GM23248 (cell line): ENCODE data around the gene RARS2. TPM values are rescaled to one million over a fixed set of nuclear protein-coding genes. Genes with fewer than 3 reads are reported as not detected.

Experiments used
- DNase-seq: peaks from one replicate; pipeline ENCODE4 v3.0.0-alpha.2; 2015
- H2AFZ ChIP-seq: fragments of 200-600 bp; sonication (generic); 2 replicates; pipeline ENCODE4 v1.6.1; 2016; ENCODE audit warnings: antibody characterized with exemption
- H3F3A ChIP-seq: fragments of 200-600 bp; sonication (generic); 2 replicates; pipeline ENCODE4 v1.6.1; 2016; ENCODE audit warnings: mild to moderate bottlenecking, antibody characterized with exemption, mixed run types; ENCODE audit not compliant: insufficient read depth
- H3K27ac ChIP-seq: fragments of 200-600 bp; sonication (generic); 2 replicates; pipeline ENCODE4 v1.5.1; 2016; ENCODE audit warnings: mild to moderate bottlenecking
- H3K27me3 ChIP-seq: fragments of 200-600 bp; sonication (generic); replicated peaks from 2 replicates; pipeline ENCODE4 v1.6.1; 2016; ENCODE audit warnings: mild to moderate bottlenecking; ENCODE audit not compliant: insufficient read depth
- H3K36me3 ChIP-seq: fragments of 200-600 bp; sonication (generic); 2 replicates; pipeline ENCODE4 v1.6.1; 2016; ENCODE audit warnings: low read depth, mild to moderate bottlenecking
- H3K4me1 ChIP-seq: fragments of 200-600 bp; sonication (generic); 2 replicates; pipeline ENCODE4 v1.6.1; 2016; ENCODE audit warnings: mild to moderate bottlenecking; ENCODE audit not compliant: insufficient read depth
- H3K4me2 ChIP-seq: fragments of 200-600 bp; sonication (generic); one replicate; pipeline ENCODE4 v1.6.1; 2016; ENCODE audit warnings: mild to moderate bottlenecking; ENCODE audit not compliant: unreplicated experiment
- H3K4me3 ChIP-seq: fragments of 200-600 bp; sonication (generic); 2 replicates; pipeline ENCODE4 v1.5.1; 2016; ENCODE audit warnings: mild to moderate bottlenecking
- H3K79me2 ChIP-seq: fragments of 200-600 bp; sonication (generic); 2 replicates; pipeline ENCODE4 v1.6.1; 2016; ENCODE audit warnings: mild to moderate bottlenecking; ENCODE audit not compliant: insufficient read depth
- H3K9ac ChIP-seq: fragments of 200-600 bp; sonication (generic); 2 replicates; pipeline ENCODE4 v1.6.1; 2016; ENCODE audit warnings: mild to moderate bottlenecking
- H3K9me2 ChIP-seq: fragments of 200-600 bp; sonication (generic); 2 replicates; pipeline ENCODE4 v1.6.1; 2016; ENCODE audit warnings: mixed run types, mild to moderate bottlenecking, moderate library complexity; ENCODE audit not compliant: insufficient read depth
- H3K9me3 ChIP-seq: fragments of 200-600 bp; sonication (generic); one replicate; pipeline ENCODE4 v1.6.1; 2017; ENCODE audit warnings: low read depth
- H4K20me1 ChIP-seq: fragments of 200-600 bp; sonication (generic); 2 replicates; pipeline ENCODE4 v1.6.0; 2016; ENCODE audit not compliant: insufficient read depth
- EZH2 ChIP-seq: fragments of 200-600 bp; sonication (generic); IDR thresholded peaks from 2 replicates; pipeline ENCODE4 v1.6.1; 2018; ENCODE audit warnings: antibody characterized with exemption, mild to moderate bottlenecking; ENCODE audit not compliant: insufficient read depth, poor library complexity, severe bottlenecking
- EZH2phosphoT487 ChIP-seq: fragments of 200-600 bp; sonication (generic); IDR thresholded peaks from 2 replicates; pipeline ENCODE4 v1.6.1; 2018; ENCODE audit warnings: antibody characterized with exemption, moderate library complexity, mild to moderate bottlenecking, low read depth; ENCODE audit not compliant: insufficient read depth
- WGBS, 2 experiments: methylation state at CpG; one replicate each; pipeline ENCODE4 v1.1.6; 2015 to 2017; ENCODE audit warnings: low lambda C conversion rate in 2 of 2, low coverage in 1 of 2; ENCODE audit errors: missing lambda C conversion rate in 2 of 2; 5-methylcytosine and 5-hydroxymethylcytosine counted together
- in situ Hi-C: fragments of 300-500 bp; cut with MboI; formaldehyde crosslinking; loops from 2 replicates; pipeline ENCODE4 v1.15.0; 2020
- polyA plus RNA-seq: library from polyadenylated mRNA; unstranded; fragments of >200 nt; fragmentation: Nextera tagmentation; extraction: Ambion mirVana; gene quantifications from 2 replicates; pipeline ENCODE4 v1.2.1, GENCODE V29; 2016
- total RNA-seq: library from RNA; depleted of rRNA; stranded (reverse); fragments of >200 nt; shearing (Covaris generic); gene quantifications from 2 replicates; pipeline ENCODE4 v1.2.3, GENCODE V29; 2014; rRNA removed

Gene RARS2
- total RNA-seq: 38.7 and 44.1 TPM in 2 replicates
- 77.0 and 77.3 TPM in 2 replicates for polyA plus RNA-seq

- H3K9me3 ChIP-seq: no peaks in the 10 kb centered on the region
- H3K9me2 ChIP-seq: no peaks in the 10 kb centered on the region
- DNase-seq: peak; percentile 99
- H3F3A ChIP-seq: peaks cover 6% of the 10 kb centered on the region; the same call in 1 of the 2 replicates
- no peaks in the 10 kb centered on the region for H4K20me1 ChIP-seq
- H3K27me3 ChIP-seq: no peaks in the 10 kb centered on the region
- peaks cover 7% of the 10 kb centered on the region; the same call in 1 of the 2 replicates for H3K36me3 ChIP-seq
- H3K4me2 ChIP-seq: peak within 1 kb of the TSS; percentile 100
- H3K4me3 ChIP-seq: peak within 1 kb of the TSS; percentile 85
- TF ChIP-seq EZH2phosphoT487: no peak
- TF ChIP-seq EZH2: no peak
- H3K4me1 ChIP-seq: peaks cover 24% of the 10 kb centered on the region
- peaks cover 97% of the 10 kb centered on the region for H3K79me2 ChIP-seq
- WGBS, 2 experiments: 0 to 2% methylated on average over 35 to 42 of the region's 49 CpGs
- peak within 1 kb of the TSS; percentile 94 for H2AFZ ChIP-seq
- peak within 1 kb of the TSS; percentile 97 for H3K9ac ChIP-seq
- in situ Hi-C loops: no loop called here
- H3K27ac ChIP-seq: peak within 1 kb of the TSS; percentile 91
These were observed at the start of gene RARS2, which contains the start of gene ORC3 for GRCh38 chr6:87589693-87590416. RARS2 (minus strand) TSS chr6:87589987; CDS start chr6:87589957, 30 bp downstream. ORC3 (plus strand) TSS chr6:87590135; CDS start chr6:87590169, 34 bp downstream.

DNA sequence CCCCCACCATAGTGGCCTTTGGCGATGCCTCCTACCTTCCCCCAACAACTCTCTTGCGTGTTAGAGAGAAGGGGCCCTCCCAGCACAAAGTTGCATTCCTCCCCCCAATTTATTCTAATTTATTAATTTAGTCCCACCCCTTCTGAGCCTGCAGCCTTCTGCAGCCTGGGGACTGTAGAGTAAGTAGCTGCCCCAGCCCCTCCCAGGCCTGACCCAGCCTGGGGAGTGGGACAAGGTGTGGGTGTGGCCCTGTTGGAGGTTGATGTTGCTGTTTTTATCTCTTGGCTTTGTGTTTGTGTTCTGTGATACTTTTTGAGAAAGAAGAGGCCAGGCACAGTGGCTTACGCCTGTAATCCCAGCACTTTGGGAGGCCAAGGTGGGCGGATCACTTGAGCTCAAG is 49.6 kb upstream of the RARS2 start:
- Histone ChIP-seq H3K4me2 (no peak overlapping the region), H3K27ac (no peak overlapping the region), H3K4me1 (peaks cover 9% of the 10 kb centered on the region), H3K27me3 (no peaks in the 10 kb centered on the region), H3K9me3 (no peaks in the 10 kb centered on the region), H2AFZ (no peak overlapping the region), H4K20me1 (no peaks in the 10 kb centered on the region), H3F3A (no peaks in the 10 kb centered on the region), H3K9ac (no peak overlapping the region), H3K36me3 (0 out of 2 replicates have a peak, but pooled peaks cover 14% of the 10 kb centered on the region), H3K9me2 (no peaks in the 10 kb centered on the region), H3K4me3 (no peak overlapping the region), H3K79me2 (no peaks in the 10 kb centered on the region)
- TF ChIP-seq EZH2phosphoT487 (no peak), EZH2 (no peak)
- no peak for DNase-seq
- in situ Hi-C loops: no loop called here
- 99 to 100% methylated on average over 3 to 4 of the region's 4 CpGs for WGBS, 2 experiments

- WGBS, 2 experiments: 95 to 100% methylated on average over 1 of the region's 1 CpG
- H3K27ac ChIP-seq: no peak overlapping the region
- in situ Hi-C loops: no loop called here
- H3K27me3 ChIP-seq: no peaks in the 10 kb centered on the region
- no peaks in the 10 kb centered on the region for H4K20me1 ChIP-seq
- H3K4me2 ChIP-seq: no peak overlapping the region
- H3K4me1 ChIP-seq: peaks cover 9% of the 10 kb centered on the region
- 0 out of 2 replicates have a peak, but pooled peaks cover 14% of the 10 kb centered on the region for H3K36me3 ChIP-seq
- no peaks in the 10 kb centered on the region for H3K9me2 ChIP-seq
- no peaks in the 10 kb centered on the region for H3F3A ChIP-seq
- TF ChIP-seq EZH2 (no peak), EZH2phosphoT487 (no peak)
- no peak overlapping the region for H2AFZ ChIP-seq
- H3K79me2 ChIP-seq: no peaks in the 10 kb centered on the region
- no peak for DNase-seq
- H3K9me3 ChIP-seq: no peaks in the 10 kb centered on the region
- no peak overlapping the region for H3K4me3 ChIP-seq
- H3K9ac ChIP-seq: no peak overlapping the region
These were observed 47.3 kb upstream of the RARS2 start for GRCh38 chr6:87637106-87637505.

DNA sequence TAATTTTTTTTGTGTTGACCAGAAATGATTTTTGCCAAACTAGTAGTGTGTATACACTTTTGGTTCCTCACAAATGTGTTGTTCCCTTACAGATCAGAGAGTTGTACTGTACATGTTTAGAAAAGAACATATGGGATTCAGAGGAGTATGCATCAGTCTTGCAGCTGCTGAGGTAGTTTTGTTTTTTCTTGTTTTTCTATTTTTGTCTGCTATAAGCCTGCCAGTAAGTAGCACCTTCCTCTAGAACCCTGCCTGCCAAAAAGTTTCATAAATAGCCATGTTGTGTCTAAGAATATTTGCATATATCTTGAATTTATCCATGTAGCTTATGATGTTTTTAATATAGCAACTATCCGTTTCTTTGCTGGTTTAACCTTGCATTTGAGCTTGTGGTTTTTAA is 46.5 kb upstream of the RARS2 start:
- in situ Hi-C loops: no loop called here
- 91 to 100% methylated on average over 1 of the region's 1 CpG for WGBS, 2 experiments

More for the DNA sequence above, 46.5 kb upstream of the RARS2 start:
- Histone ChIP-seq H3K9ac (no peak overlapping the region), H3F3A (no peaks in the 10 kb centered on the region), H3K9me2 (no peaks in the 10 kb centered on the region), H2AFZ (no peak overlapping the region), H3K4me3 (no peak overlapping the region), H3K4me2 (no peak overlapping the region), H3K36me3 (0 out of 2 replicates have a peak, but pooled peaks cover 14% of the 10 kb centered on the region), H3K4me1 (peaks cover 3% of the 10 kb centered on the region), H3K27ac (no peak overlapping the region), H4K20me1 (no peaks in the 10 kb centered on the region), H3K79me2 (no peaks in the 10 kb centered on the region), H3K9me3 (no peaks in the 10 kb centered on the region), H3K27me3 (no peaks in the 10 kb centered on the region)
- no peak for DNase-seq
- TF ChIP-seq EZH2 (no peak), EZH2phosphoT487 (no peak)
